Mesodermal cell (in vitro differentiated cells): ENCODE measurements around the gene NPR1.
"Not testable (repeated sequence)": the region's sequence is repeated elsewhere in the genome, so short reads cannot be mapped to it uniquely, and the experiment has no call there.

ENCODE experiments used
- H3K27ac ChIP-seq: 2 replicates; pipeline ENCODE4 v1.7.0; 2013; ENCODE audit warnings: mild to moderate bottlenecking, low read depth, low read length, moderate library complexity; ENCODE audit not compliant: severe bottlenecking
- H3K36me3 ChIP-seq: 2 replicates; pipeline ENCODE4 v1.7.1; 2013; ENCODE audit warnings: mild to moderate bottlenecking, low read length, moderate library complexity; ENCODE audit not compliant: control insufficient read depth, insufficient read depth
- H3K4me1 ChIP-seq: one replicate; pipeline ENCODE4 v1.7.1; 2013; ENCODE audit warnings: mild to moderate bottlenecking, low read length; ENCODE audit not compliant: insufficient read depth, control insufficient read depth, poor library complexity, severe bottlenecking
- H3K4me3 ChIP-seq: 2 replicates; pipeline ENCODE4 v1.7.0; 2013; ENCODE audit warnings: low read length, control low read depth, mild to moderate bottlenecking; ENCODE audit not compliant: insufficient read depth, poor library complexity, severe bottlenecking; ENCODE audit errors: extremely low read depth
- H3K9me3 ChIP-seq: 2 replicates; pipeline ENCODE4 v1.7.1; 2013; ENCODE audit warnings: mild to moderate bottlenecking, low read length, moderate library complexity; ENCODE audit not compliant: control insufficient read depth
- WGBS, 2 experiments: methylation state at CpG; one replicate each; pipeline ENCODE4 v1.1.5; 2013; ENCODE audit warnings: missing lambda C conversion rate in 2 of 2; ENCODE audit not compliant: insufficient coverage in 2 of 2; 5-methylcytosine and 5-hydroxymethylcytosine counted together

The NPR1 gene

GRCh38 chr1:153667439-153667838, 11.0 kb upstream of the NPR1 start:
- H3K36me3 ChIP-seq, result peaks cover 77% of the 10 kb centered on the region

GRCh38 chr1:153668672-153669071, 9.8 kb upstream of the NPR1 start:
- not testable (repeated sequence) for H3K4me3 ChIP-seq, H3K27ac ChIP-seq, H3K4me1 ChIP-seq, H3K9me3 ChIP-seq
- WGBS, 2 experiments, result 94 to 98% methylated on average over 6 to 7 of the region's 8 CpGs
- peaks cover 65% of the 10 kb centered on the region for H3K36me3 ChIP-seq

More at GRCh38 chr1:153667439-153667838, 11.0 kb upstream of the NPR1 start:
- Histone ChIP-seq H3K4me1 (peaks cover 12% of the 10 kb centered on the region), H3K9me3 (no peaks in the 10 kb centered on the region), H3K4me3 (no peak overlapping the region), H3K27ac (no peak overlapping the region)
- 96 to 100% methylated on average over 2 of the region's 4 CpGs for whole genome bisulfite sequencing, 2 experiments

GRCh38 chr1:153669606-153670005, 8.9 kb upstream of the NPR1 start:
- WGBS, 2 experiments, result 91 to 92% methylated on average over 6 of the region's 6 CpGs

DNA sequence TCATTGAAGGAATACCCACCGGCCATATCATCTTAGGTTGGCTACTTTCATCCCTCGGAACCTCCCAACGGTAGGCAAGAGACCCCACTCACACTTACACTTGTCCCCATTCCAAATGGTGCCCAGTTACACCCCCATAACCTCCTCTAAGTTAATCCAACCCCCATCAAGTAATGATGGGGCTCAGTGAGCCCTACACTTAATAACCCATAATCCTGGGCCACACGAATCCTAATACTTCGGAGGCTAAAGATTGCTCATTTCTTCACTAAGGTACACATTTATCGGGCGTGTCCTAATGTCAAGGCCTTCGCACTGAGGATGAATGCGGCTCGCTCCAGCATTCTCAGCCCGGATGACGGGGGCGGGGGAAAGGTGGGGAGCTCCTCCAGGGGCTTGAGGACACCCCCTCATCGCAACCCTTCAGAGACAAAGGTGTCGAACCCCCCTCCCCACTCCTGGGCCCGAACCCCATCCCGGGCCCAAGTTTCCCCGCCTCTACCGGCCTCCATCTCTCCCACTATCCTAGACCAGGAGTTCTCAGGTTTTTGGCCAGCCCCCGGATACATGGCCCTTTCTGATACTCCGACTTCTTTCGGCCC, 8.1 kb upstream of the NPR1 start:
- 2% methylated on average over 18 to 21 of the region's 22 CpGs for WGBS, 2 experiments

More at GRCh38 chr1:153669606-153670005, 8.9 kb upstream of the NPR1 start:
- Histone ChIP-seq H3K36me3 (peaks cover 55% of the 10 kb centered on the region), H3K9me3 (no peaks in the 10 kb centered on the region), H3K4me1 (peaks cover 10% of the 10 kb centered on the region), H3K27ac (no peak overlapping the region), H3K4me3 (peak overlapping the region; percentile 100)

GRCh38 chr1:153670859-153671627, 7.4 kb upstream of the NPR1 start, which contains the start of gene ILF2:
Gene ILF2, minus strand, starts transcription at chr1:153670993. Its CDS starts 71 bp downstream, at chr1:153670922.
- peaks cover 10% of the 10 kb centered on the region for H3K4me1 ChIP-seq
- H3K9me3 ChIP-seq, result no peaks in the 10 kb centered on the region
- peak within 1 kb of the TSS; percentile 100 for H3K4me3 ChIP-seq
- peak within 1 kb of the TSS; percentile 86 for H3K27ac ChIP-seq
- H3K36me3 ChIP-seq, result peaks cover 41% of the 10 kb centered on the region
- 0 to 1% methylated on average over 28 to 33 of the region's 35 CpGs for WGBS, 2 experiments

More for the DNA sequence above, 8.1 kb upstream of the NPR1 start:
- Histone ChIP-seq H3K4me1 (peaks cover 10% of the 10 kb centered on the region), H3K9me3 (no peaks in the 10 kb centered on the region), H3K36me3 (peaks cover 48% of the 10 kb centered on the region), H3K4me3 (peak overlapping the region; percentile 100), H3K27ac (peak overlapping the region; percentile 86)

GRCh38 chr1:153671628-153672353, 6.7 kb upstream of the NPR1 start:
- H3K4me1 ChIP-seq, H3K9me3 ChIP-seq: not testable (repeated sequence)
- WGBS, 2 experiments, result 44 to 53% methylated on average over 13 to 20 of the region's 28 CpGs
- Histone ChIP-seq H3K4me3 (peak overlapping the region; percentile 50), H3K36me3 (peaks cover 33% of the 10 kb centered on the region), H3K27ac (peak overlapping the region; percentile 83)

GRCh38 chr1:153673511-153673910, 5.0 kb upstream of the NPR1 start:
- no peaks in the 10 kb centered on the region for H3K9me3 ChIP-seq
- WGBS, 2 experiments, result no CpG with 5 or more reads among the region's 2 CpGs
- peaks cover 7% of the 10 kb centered on the region for H3K4me1 ChIP-seq

GRCh38 chr1:153677718-153678518, 570 bp upstream of the NPR1 start:
- Histone ChIP-seq H3K9me3 (no peaks in the 10 kb centered on the region), H3K27ac (no peak overlapping the region), H3K4me3 (peak overlapping the region; percentile 46), H3K4me1 (no peaks in the 10 kb centered on the region), H3K36me3 (no peaks in the 10 kb centered on the region)
- WGBS, 2 experiments, result 9 to 10% methylated on average over 10 to 26 of the region's 29 CpGs

More at GRCh38 chr1:153673511-153673910, 5.0 kb upstream of the NPR1 start:
- H3K36me3 ChIP-seq, result peaks cover 16% of the 10 kb centered on the region
- H3K27ac ChIP-seq, result no peak overlapping the region
- no peak overlapping the region for H3K4me3 ChIP-seq

DNA sequence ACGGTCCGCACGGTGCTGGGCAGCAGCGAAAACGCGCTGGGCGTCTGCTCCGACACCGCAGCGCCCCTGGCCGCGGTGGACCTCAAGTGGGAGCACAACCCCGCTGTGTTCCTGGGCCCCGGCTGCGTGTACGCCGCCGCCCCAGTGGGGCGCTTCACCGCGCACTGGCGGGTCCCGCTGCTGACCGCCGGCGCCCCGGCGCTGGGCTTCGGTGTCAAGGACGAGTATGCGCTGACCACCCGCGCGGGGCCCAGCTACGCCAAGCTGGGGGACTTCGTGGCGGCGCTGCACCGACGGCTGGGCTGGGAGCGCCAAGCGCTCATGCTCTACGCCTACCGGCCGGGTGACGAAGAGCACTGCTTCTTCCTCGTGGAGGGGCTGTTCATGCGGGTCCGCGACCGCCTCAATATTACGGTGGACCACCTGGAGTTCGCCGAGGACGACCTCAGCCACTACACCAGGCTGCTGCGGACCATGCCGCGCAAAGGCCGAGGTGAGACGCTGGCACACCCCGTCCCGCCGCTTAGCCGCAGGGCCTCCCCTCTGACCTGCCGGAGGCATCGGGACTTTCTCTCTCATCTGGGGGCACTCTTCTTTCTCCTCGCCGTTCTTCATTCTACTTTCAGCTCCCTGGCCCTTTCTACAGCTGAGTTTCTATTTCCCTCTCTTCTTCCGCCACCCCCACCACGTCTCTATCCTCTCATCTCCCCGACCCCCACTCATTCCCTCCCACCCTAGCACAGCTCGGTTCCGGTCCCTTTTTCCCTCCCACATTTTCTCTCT, 1.0 kb downstream of the NPR1 start:
- Histone ChIP-seq H3K27ac (no peak overlapping the region), H3K9me3 (no peaks in the 10 kb centered on the region), H3K4me3 (peak overlapping the region; percentile 46), H3K36me3 (no peaks in the 10 kb centered on the region), H3K4me1 (no peaks in the 10 kb centered on the region)
- 2 to 3% methylated on average over 63 to 72 of the region's 73 CpGs for WGBS, 2 experiments

DNA sequence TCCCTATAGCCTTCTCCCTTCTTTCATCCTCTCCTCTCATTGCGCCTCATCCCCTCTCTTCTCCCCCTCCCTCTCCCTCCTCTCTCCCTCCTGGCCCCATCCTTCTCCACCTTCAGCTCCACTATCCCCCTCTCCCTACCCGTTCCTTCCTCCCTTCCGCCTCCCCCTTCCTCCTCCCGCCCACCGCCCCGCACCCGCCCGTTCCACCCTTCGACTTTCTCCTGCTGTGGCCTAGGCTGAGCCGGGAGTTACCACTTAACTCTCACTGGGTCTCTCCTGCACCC, 1.6 kb downstream of the NPR1 start:
- Histone ChIP-seq H3K36me3 (no peaks in the 10 kb centered on the region), H3K4me3 (peak overlapping the region; percentile 46)
- 20 to 29% methylated on average over 1 to 5 of the region's 10 CpGs for WGBS, 2 experiments

More for the DNA sequence above, 1.6 kb downstream of the NPR1 start:
- Histone ChIP-seq H3K9me3 (no peaks in the 10 kb centered on the region), H3K27ac (no peak overlapping the region), H3K4me1 (no peaks in the 10 kb centered on the region)
